ENCODE measurements around the gene KCNJ16.

DNA sequence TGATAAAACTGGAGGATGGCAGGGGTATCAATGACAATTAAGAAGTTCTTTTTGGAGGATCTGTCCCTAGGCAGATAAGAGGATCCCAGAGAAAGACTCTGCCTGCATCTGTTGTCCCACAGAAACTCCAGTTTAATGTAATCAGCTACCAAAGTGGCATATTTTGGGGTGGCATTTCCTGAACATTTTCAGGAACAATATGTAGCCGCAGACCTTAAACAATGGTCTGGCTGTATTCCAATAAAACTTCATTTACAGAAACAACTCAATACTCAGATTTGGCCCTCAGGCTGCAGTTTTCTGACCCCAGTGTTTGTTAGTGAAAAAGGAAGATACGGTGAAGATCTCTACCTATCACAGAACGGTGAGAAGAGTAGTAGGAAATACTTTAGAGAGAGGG, 46.1 kb downstream of the KCNJ16 start:
- TF ChIP-seq, protein P1, sequence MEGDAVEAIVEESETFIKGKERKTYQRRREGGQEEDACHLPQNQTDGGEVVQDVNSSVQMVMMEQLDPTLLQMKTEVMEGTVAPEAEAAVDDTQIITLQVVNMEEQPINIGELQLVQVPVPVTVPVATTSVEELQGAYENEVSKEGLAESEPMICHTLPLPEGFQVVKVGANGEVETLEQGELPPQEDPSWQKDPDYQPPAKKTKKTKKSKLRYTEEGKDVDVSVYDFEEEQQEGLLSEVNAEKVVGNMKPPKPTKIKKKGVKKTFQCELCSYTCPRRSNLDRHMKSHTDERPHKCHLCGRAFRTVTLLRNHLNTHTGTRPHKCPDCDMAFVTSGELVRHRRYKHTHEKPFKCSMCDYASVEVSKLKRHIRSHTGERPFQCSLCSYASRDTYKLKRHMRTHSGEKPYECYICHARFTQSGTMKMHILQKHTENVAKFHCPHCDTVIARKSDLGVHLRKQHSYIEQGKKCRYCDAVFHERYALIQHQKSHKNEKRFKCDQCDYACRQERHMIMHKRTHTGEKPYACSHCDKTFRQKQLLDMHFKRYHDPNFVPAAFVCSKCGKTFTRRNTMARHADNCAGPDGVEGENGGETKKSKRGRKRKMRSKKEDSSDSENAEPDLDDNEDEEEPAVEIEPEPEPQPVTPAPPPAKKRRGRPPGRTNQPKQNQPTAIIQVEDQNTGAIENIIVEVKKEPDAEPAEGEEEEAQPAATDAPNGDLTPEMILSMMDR (IDR thresholded peaks at IDR 0.05) = no peak
- TF ChIP-seq ZFX (IDR thresholded peaks at IDR 0.05; ENCODE audit: borderline replicate concordance) = no peak

All from 22Rv1 (cell line).